Right ventricle myocardium inferior (tissue), 1 donor: Measurements from ENCODE around the gene RAPGEF1. TPM values are rescaled to one million over a fixed set of nuclear protein-coding genes. Genes with fewer than 3 reads are reported as not detected.

Experiments
- total RNA-seq: library from RNA; stranded (reverse); fragmentation: NEBNext Ultra II Directional; extraction: Animal tissue kit (Norgen Biotek cat#: 25700); gene quantifications from one replicate; pipeline ENCODE4 v1.2.1, GENCODE V29; 2021
- donor health status: DM: no; HTN: yes; CAD: no; lungs with severe emphysema.

The RAPGEF1 gene
- total RNA-seq, 1 donor from 2014 or later = 125 TPM

Other genes with a start within 250 kb of the RAPGEF1 start
- 21.2 TPM for gene POMT1, start 237.2 kb downstream of the RAPGEF1 start, total RNA-seq
- 23.5 TPM for gene UCK1, start 208.8 kb downstream of the RAPGEF1 start, total RNA-seq
- not detected for gene PRRT1B, start 194.6 kb downstream of the RAPGEF1 start, total RNA-seq